IPS-15b (cell line): Measurements from ENCODE around the gene TMEM184B.
"Not testable (repeated sequence)": the region's sequence is repeated elsewhere in the genome, so short reads cannot be mapped to it uniquely, and the experiment has no call there.

Source experiments
- H3K27me3 ChIP-seq: one replicate; pipeline ENCODE4 v1.6.1; 2013; ENCODE audit warnings: low read length; ENCODE audit not compliant: control insufficient read depth, insufficient read depth
- H3K36me3 ChIP-seq: one replicate; pipeline ENCODE4 v1.6.1; 2013; ENCODE audit warnings: low read length; ENCODE audit not compliant: control insufficient read depth, insufficient read depth
- H3K4me1 ChIP-seq: one replicate; pipeline ENCODE4 v1.6.1; 2013; ENCODE audit warnings: mild to moderate bottlenecking, low read length; ENCODE audit not compliant: control insufficient read depth, insufficient read depth
- H3K4me3 ChIP-seq: one replicate; pipeline ENCODE4 v1.5.1; 2013; ENCODE audit warnings: low read depth, low read length
- H3K9ac ChIP-seq: one replicate; pipeline ENCODE4 v1.6.1; 2013; ENCODE audit warnings: low read depth, mild to moderate bottlenecking, low read length
- H3K9me3 ChIP-seq: one replicate; pipeline ENCODE4 v1.6.1; 2013; ENCODE audit warnings: mild to moderate bottlenecking, low read length; ENCODE audit not compliant: control insufficient read depth, insufficient read depth

TMEM184B gene

GRCh38 chr22:38238519-38239071 lies 34.2 kb downstream of the TMEM184B start:
- Histone ChIP-seq H3K36me3 (peaks cover 20% of the 10 kb centered on the region), H3K9ac (no peak overlapping the region), H3K9me3 (no peaks in the 10 kb centered on the region), H3K27me3 (no peaks in the 10 kb centered on the region), H3K4me3 (no peak overlapping the region), H3K4me1 (no peaks in the 10 kb centered on the region)

- Histone ChIP-seq H3K4me3 (no peak overlapping the region), H3K36me3 (peaks cover 32% of the 10 kb centered on the region), H3K27me3 (no peaks in the 10 kb centered on the region), H3K9me3 (no peaks in the 10 kb centered on the region), H3K4me1 (no peaks in the 10 kb centered on the region), H3K9ac (no peak overlapping the region)
Measured at GRCh38 chr22:38236786-38237185, 36.0 kb downstream of the TMEM184B start.

GRCh38 chr22:38235240-38235850 lies 37.5 kb downstream of the TMEM184B start:
- no peak overlapping the region for H3K9ac ChIP-seq
- no peaks in the 10 kb centered on the region for H3K9me3 ChIP-seq
- no peaks in the 10 kb centered on the region for H3K27me3 ChIP-seq
- H3K36me3 ChIP-seq, result peaks cover 45% of the 10 kb centered on the region
- H3K4me1 ChIP-seq, result no peaks in the 10 kb centered on the region
- H3K4me3 ChIP-seq, result no peak overlapping the region

- not testable (repeated sequence) for H3K9me3 ChIP-seq, H3K9ac ChIP-seq, H3K4me1 ChIP-seq, H3K4me3 ChIP-seq, H3K27me3 ChIP-seq
- peaks cover 46% of the 10 kb centered on the region for H3K36me3 ChIP-seq
Measured at GRCh38 chr22:38233856-38234255, 39.0 kb downstream of the TMEM184B start.

- no peak overlapping the region for H3K4me3 ChIP-seq
- H3K4me1 ChIP-seq, result no peaks in the 10 kb centered on the region
- H3K27me3 ChIP-seq, result no peaks in the 10 kb centered on the region
- H3K9ac ChIP-seq, result no peak overlapping the region
- H3K36me3 ChIP-seq, result peaks cover 51% of the 10 kb centered on the region
- no peaks in the 10 kb centered on the region for H3K9me3 ChIP-seq
Measured at GRCh38 chr22:38233427-38233826, 39.4 kb downstream of the TMEM184B start.

- no peaks in the 10 kb centered on the region for H3K27me3 ChIP-seq
- no peaks in the 10 kb centered on the region for H3K4me1 ChIP-seq
- H3K4me3 ChIP-seq, result no peak overlapping the region
- H3K9ac ChIP-seq, result no peak overlapping the region
- peaks cover 53% of the 10 kb centered on the region for H3K36me3 ChIP-seq
- no peaks in the 10 kb centered on the region for H3K9me3 ChIP-seq
Measured at GRCh38 chr22:38232196-38232595, 40.6 kb downstream of the TMEM184B start.

GRCh38 chr22:38230916-38231315 lies 41.9 kb downstream of the TMEM184B start:
- Histone ChIP-seq H3K4me3 (no peak overlapping the region), H3K9me3 (no peaks in the 10 kb centered on the region), H3K27me3 (no peaks in the 10 kb centered on the region), H3K36me3 (peaks cover 58% of the 10 kb centered on the region), H3K4me1 (no peaks in the 10 kb centered on the region), H3K9ac (no peak overlapping the region)

GRCh38 chr22:38230108-38230825 lies 42.5 kb downstream of the TMEM184B start:
- Histone ChIP-seq H3K27me3 (no peaks in the 10 kb centered on the region), H3K36me3 (peaks cover 62% of the 10 kb centered on the region), H3K4me1 (no peaks in the 10 kb centered on the region), H3K9me3 (no peaks in the 10 kb centered on the region), H3K4me3 (no peak overlapping the region), H3K9ac (no peak overlapping the region)

GRCh38 chr22:38228873-38229740 lies 43.7 kb downstream of the TMEM184B start:
- peaks cover 65% of the 10 kb centered on the region for H3K36me3 ChIP-seq
- no peaks in the 10 kb centered on the region for H3K27me3 ChIP-seq
- no peak overlapping the region for H3K4me3 ChIP-seq
- H3K9me3 ChIP-seq, result no peaks in the 10 kb centered on the region
- no peak overlapping the region for H3K9ac ChIP-seq
- no peaks in the 10 kb centered on the region for H3K4me1 ChIP-seq

GRCh38 chr22:38228326-38228872 lies 44.4 kb downstream of the TMEM184B start:
- H3K4me1 ChIP-seq, result no peaks in the 10 kb centered on the region
- H3K36me3 ChIP-seq, result peaks cover 63% of the 10 kb centered on the region
- no peaks in the 10 kb centered on the region for H3K9me3 ChIP-seq
- H3K9ac ChIP-seq, result no peak overlapping the region
- H3K4me3 ChIP-seq, result no peak overlapping the region
- no peaks in the 10 kb centered on the region for H3K27me3 ChIP-seq

- H3K9ac ChIP-seq, result no peak overlapping the region
- H3K4me3 ChIP-seq, result no peak overlapping the region
- no peaks in the 10 kb centered on the region for H3K27me3 ChIP-seq
- no peaks in the 10 kb centered on the region for H3K4me1 ChIP-seq
- no peaks in the 10 kb centered on the region for H3K9me3 ChIP-seq
- peaks cover 57% of the 10 kb centered on the region for H3K36me3 ChIP-seq
Measured at GRCh38 chr22:38226853-38227649, 45.8 kb downstream of the TMEM184B start.
